Measurements from ENCODE around the gene WFDC2.
"Not testable (repeated sequence)": the region's sequence is repeated elsewhere in the genome, so short reads cannot be mapped to it uniquely, and the experiment has no call there.

WFDC2 gene

GRCh38 chr20:45462711-45463509 is 6.6 kb upstream of the WFDC2 start:
- TF ChIP-seq GATA1 (IDR thresholded peaks at IDR 0.05; ENCODE audit: low read depth, low read length): no peak
- TF ChIP-seq POLR2A (IDR thresholded peaks at IDR 0.05; ENCODE audit: low read length): no peak
- no peak for DNase-seq

- TF ChIP-seq GATA1 (IDR thresholded peaks at IDR 0.05; ENCODE audit: low read depth, low read length) (no peak), POLR2A (IDR thresholded peaks at IDR 0.05; ENCODE audit: low read length) (no peak)
Observed at GRCh38 chr20:45463709-45464108, 5.8 kb upstream of the WFDC2 start.

DNA sequence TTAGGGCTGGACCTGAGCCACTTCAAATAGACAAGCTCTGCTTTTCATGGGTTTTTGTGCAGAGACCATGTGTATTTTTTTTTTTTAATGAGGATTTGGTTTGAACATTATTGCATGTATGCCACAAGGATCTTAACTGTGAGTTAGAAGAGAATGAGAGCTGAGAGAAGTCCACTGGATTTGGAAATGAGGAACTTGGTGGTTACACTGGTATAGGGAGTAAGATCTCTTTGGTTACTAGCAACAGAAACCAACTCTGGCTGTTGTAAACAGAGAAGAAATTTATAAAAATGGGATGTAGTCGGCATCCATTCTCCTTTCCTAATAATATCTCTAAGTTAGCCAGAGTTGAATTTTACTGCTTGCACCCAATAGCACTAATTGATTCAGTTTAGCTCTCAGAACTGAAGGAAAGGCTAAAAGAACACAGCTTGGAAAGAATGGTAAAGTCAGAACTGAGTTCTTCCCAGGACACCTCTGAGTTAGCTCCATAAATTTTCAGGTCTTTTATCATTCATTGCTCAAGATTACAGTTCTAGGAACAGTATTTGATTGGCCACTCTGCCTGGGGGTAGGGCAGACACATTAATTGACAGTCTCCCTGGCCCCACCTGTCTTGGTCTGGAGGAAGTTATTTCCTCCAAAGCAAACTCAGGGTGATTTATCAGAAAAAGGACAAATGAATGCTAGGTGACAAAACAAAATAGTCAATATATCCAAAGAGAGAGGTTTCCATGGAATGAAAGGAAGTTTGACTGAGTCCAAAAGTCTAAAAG is 3.9 kb upstream of the WFDC2 start:
- TF ChIP-seq POLR2A (IDR thresholded peaks at IDR 0.05; ENCODE audit: low read length) (no peak), GATA1 (IDR thresholded peaks at IDR 0.05; ENCODE audit: low read depth, low read length) (no peak)
- no peak for DNase-seq

More at GRCh38 chr20:45463709-45464108, 5.8 kb upstream of the WFDC2 start:
- no peak for DNase-seq

GRCh38 chr20:45467172-45467571 is 2.4 kb upstream of the WFDC2 start:
- no peak for DNase-seq
- no peak for TF ChIP-seq POLR2A (IDR thresholded peaks at IDR 0.05; ENCODE audit: low read length)
- TF ChIP-seq GATA1 (IDR thresholded peaks at IDR 0.05; ENCODE audit: low read depth, low read length): no peak

GRCh38 chr20:45467861-45468260 is 1.7 kb upstream of the WFDC2 start:
- TF ChIP-seq GATA1 (IDR thresholded peaks at IDR 0.05; ENCODE audit: low read depth, low read length) (no peak), POLR2A (IDR thresholded peaks at IDR 0.05; ENCODE audit: low read length) (no peak)
- no peak for DNase-seq

DNA sequence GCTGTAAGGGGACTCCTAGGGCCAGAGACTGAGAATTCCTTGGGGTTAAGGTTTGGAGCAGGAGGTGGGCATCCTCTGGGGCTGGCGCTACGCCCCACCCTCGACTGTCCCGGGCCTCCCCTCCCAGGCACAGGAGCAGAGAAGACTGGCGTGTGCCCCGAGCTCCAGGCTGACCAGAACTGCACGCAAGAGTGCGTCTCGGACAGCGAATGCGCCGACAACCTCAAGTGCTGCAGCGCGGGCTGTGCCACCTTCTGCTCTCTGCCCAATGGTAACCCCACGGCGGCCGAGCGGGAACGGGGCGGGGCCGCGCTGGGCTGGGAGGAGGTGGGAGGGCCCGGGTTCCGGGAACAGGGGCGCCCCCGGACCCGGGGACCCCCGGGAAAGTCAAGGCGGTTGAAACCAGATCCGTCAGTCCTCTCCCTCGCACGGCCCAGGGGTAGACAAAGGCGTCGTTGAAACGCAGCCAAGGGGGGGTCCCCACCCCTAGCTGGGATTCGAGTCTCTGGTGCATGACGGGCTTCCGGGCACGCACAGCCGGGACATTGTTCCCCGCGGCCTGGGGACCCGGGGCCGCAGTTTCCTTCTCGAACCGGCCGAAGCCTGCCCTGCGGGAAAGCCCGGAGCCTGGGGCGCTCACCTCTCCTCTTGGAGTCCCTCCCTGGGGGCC is 844 bp downstream of the WFDC2 start:
- TF ChIP-seq GATA1 (IDR thresholded peaks at IDR 0.05; ENCODE audit: low read depth, low read length) (no peak), POLR2A (IDR thresholded peaks at IDR 0.05; ENCODE audit: low read length) (no peak)
- DNase-seq: no peak

DNA sequence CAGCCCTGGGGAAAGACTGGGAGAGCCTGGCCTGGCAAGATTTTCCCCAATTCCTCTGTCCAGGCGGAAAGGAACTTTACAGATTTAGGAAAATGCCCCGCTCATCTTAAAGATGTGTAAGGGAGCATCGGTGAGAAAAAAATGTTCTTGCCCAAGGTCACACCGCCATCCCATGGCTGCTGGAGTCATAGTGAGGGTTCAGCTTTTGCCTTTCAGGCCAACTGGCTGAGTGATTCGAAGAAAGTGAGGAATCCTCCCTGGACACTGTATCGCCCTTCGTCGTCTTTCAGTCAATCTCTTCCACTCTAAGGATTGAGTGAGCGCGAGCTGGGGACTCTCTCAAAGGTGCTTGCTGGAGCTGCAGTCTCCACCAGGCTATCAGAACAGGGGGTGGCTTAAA is 1.4 kb downstream of the WFDC2 start:
- DNase-seq: peak in 1 of 2 experiments; percentile 9
- TF ChIP-seq GATA1 (IDR thresholded peaks at IDR 0.05; ENCODE audit: low read depth, low read length) (no peak), POLR2A (IDR thresholded peaks at IDR 0.05; ENCODE audit: low read length) (no peak)

DNA sequence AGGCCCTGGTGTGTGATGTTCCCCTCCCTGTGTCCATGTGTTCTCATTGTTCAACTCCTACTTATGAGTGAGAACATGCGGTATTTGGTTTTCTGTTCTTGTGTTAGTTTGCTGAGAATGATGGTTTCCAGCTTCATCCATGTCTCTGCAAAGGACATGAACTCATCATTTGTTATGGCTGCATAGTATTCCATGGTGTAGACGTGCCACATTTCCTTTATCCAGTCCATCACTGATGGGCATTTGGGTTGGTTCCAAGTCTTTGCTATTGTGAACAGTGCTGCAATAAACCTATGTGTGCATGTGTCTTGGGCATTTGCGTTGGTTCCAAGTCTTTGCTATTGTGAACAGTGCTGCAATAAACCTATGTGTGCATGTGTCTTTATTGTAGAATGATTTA is 2.7 kb downstream of the WFDC2 start:
- DNase-seq: not testable (repeated sequence)

DNA sequence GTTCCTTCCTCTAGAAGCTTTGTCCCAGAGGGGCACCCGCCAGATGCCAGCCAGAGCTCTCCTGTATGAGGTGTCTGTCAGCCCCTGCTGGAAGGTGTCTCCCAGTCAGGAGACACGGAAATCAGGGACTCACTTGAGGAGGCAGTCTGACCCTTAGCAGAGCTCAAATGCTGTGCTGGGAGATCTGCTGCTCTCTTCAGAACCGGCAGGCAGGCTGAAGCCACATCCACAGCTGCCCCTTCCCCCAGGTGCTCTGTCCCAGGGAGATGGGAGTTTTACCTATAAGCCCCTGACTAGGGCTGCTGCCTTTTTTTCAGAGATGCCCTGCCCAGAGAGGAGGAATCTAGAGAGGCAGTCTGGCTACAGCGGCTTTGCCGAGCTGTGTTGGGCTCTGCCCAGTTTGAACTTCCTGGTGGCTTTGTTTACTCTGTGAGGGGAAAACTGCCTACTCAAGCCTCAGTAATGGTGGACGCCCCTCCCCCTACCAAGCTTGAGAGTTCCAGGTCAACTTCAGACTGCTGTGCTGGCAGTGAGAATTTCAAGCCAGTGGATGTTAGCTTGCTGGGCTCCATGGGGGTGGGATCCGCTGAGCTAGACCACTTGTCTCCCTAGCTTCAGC is 8.1 kb downstream of the WFDC2 start:
- DNase-seq: not testable (repeated sequence)

GRCh38 chr20:45479822-45480221 is 10.3 kb downstream of the WFDC2 start:
- DNase-seq: no peak
- TF ChIP-seq GATA1 (IDR thresholded peaks at IDR 0.05; ENCODE audit: low read depth, low read length) (no peak), POLR2A (IDR thresholded peaks at IDR 0.05; ENCODE audit: low read length) (no peak)

DNA sequence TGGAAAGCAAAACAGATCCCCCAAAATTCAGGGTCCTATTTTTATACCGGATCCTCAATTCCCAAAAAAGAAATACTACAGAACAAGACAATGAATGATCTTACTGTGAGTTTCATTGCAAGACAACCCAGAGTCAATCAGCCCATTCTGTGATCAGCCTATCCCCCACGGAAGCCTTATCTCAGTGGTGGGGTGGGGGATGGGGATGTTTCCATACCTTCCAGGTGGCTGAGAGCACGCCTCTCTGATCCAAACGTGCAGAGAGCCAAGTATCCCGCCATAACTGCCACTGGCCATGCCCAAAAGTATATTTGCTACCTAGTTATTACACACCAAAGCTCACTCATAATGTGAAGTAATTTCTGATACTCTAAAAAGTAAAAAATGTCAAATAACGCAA is 15.1 kb downstream of the WFDC2 start:
- no peak for DNase-seq
- no peak for TF ChIP-seq GATA1 (IDR thresholded peaks at IDR 0.05; ENCODE audit: low read depth, low read length)
- no peak for TF ChIP-seq POLR2A (IDR thresholded peaks at IDR 0.05; ENCODE audit: low read length)

DNA sequence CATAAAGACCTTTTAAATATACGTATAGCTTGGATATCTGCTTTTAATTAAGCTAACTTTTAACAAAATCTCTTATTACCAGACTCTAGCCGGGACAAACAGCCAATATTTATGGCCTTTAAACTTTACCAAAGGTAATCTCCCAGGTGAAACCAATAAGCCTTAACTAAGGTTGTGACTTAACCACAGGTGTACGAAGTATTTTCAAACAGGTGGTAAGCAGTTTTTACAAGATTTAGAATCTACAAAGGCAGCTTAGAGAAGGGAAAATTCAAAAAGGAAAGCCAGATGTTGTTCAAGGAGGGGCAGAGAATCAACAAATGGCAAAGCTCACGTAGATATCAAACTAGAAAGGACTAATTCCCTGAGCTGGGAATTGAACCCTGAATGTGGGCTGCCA is 15.8 kb downstream of the WFDC2 start:
- no peak for DNase-seq
- TF ChIP-seq GATA1 (IDR thresholded peaks at IDR 0.05; ENCODE audit: low read depth, low read length) (no peak), POLR2A (IDR thresholded peaks at IDR 0.05; ENCODE audit: low read length) (no peak)

DNA sequence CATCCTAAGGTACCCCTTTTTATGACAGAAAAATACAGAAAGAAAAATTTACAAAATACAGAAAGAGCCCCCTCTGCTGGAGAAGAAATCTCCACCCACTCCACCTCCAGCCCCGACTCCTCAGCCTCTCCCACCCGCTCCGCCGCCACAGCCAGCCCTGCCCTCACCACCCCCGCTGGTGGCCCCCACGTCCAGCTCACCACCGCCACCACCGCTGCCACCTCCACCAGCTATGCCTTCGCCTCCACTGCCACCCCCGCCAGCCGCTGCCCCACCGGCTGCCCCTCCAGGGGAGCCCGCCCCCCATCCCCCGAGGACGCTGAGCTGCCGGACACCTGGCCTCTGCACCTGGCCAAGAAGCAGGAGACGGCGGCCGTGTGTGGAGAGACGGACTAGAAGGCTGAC is 17.7 kb downstream of the WFDC2 start:
- no peak for TF ChIP-seq GATA1 (IDR thresholded peaks at IDR 0.05; ENCODE audit: low read depth, low read length)
- TF ChIP-seq POLR2A (IDR thresholded peaks at IDR 0.05; ENCODE audit: low read length): no peak
- peak in 1 of 2 experiments; percentile 5 for DNase-seq

GRCh38 chr20:45489083-45489531 is 19.6 kb downstream of the WFDC2 start:
- no peak for DNase-seq
- TF ChIP-seq POLR2A (IDR thresholded peaks at IDR 0.05; ENCODE audit: low read length) (no peak), GATA1 (IDR thresholded peaks at IDR 0.05; ENCODE audit: low read depth, low read length) (no peak)
